Measurements from ENCODE around the gene TLL1.

DNA sequence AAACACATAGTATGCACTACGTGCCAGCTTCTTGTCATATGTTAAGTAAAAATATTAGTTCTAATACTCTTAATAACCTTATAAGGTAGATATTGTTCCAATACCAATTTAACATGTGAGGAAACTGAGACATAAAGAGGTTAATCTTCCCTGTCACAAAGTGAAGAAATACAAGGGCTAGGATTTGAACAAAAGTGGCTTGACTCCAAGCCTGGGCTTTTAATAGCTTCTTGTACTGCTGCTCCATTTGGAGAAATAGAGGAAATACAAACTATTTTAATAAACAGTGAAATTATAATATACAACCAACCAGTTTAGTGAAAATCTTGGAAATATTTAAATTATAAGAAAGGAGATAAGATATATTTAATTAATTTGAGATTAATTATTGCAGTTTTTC, 33.2 kb downstream of the TLL1 start:
- TF ChIP-seq, protein P1, sequence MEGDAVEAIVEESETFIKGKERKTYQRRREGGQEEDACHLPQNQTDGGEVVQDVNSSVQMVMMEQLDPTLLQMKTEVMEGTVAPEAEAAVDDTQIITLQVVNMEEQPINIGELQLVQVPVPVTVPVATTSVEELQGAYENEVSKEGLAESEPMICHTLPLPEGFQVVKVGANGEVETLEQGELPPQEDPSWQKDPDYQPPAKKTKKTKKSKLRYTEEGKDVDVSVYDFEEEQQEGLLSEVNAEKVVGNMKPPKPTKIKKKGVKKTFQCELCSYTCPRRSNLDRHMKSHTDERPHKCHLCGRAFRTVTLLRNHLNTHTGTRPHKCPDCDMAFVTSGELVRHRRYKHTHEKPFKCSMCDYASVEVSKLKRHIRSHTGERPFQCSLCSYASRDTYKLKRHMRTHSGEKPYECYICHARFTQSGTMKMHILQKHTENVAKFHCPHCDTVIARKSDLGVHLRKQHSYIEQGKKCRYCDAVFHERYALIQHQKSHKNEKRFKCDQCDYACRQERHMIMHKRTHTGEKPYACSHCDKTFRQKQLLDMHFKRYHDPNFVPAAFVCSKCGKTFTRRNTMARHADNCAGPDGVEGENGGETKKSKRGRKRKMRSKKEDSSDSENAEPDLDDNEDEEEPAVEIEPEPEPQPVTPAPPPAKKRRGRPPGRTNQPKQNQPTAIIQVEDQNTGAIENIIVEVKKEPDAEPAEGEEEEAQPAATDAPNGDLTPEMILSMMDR (IDR thresholded peaks at IDR 0.05; ENCODE audit: low read depth, low read length, poor library complexity, severe bottlenecking), result no peak
- TF ChIP-seq EZH2phosphoT487 (IDR thresholded peaks at IDR 0.05; ENCODE audit: borderline replicate concordance, low read length), result no peak
